ENCODE measurements around the gene CPA4.

Gene CPA4

GRCh38 chr7:130275826-130276297 is 17.1 kb upstream of the CPA4 start:
- DNase-seq = no peak

GRCh38 chr7:130276796-130277762 is 15.9 kb upstream of the CPA4 start:
- DNase-seq = peak in 1 of 5 experiments; percentile 18

GRCh38 chr7:130277763-130278643 is 15.0 kb upstream of the CPA4 start:
- DNase-seq = no peak

- DNase-seq = no peak
Measured at GRCh38 chr7:130278860-130279259, 14.1 kb upstream of the CPA4 start.

- no peak for DNase-seq
Measured at GRCh38 chr7:130279286-130279685, 13.7 kb upstream of the CPA4 start.

GRCh38 chr7:130279906-130280305 is 13.1 kb upstream of the CPA4 start:
- no peak for DNase-seq

- no peak for DNase-seq
Measured at GRCh38 chr7:130281260-130281659, 11.7 kb upstream of the CPA4 start.

- DNase-seq = no peak
Measured at GRCh38 chr7:130286881-130287280, 6.1 kb upstream of the CPA4 start.

- DNase-seq = no peak
Measured at GRCh38 chr7:130288168-130288567, 4.8 kb upstream of the CPA4 start.

- no peak for DNase-seq
Measured at GRCh38 chr7:130288829-130289228, 4.1 kb upstream of the CPA4 start.

- no peak for DNase-seq
Measured at GRCh38 chr7:130289478-130289877, 3.5 kb upstream of the CPA4 start.

GRCh38 chr7:130290745-130291144 is 2.2 kb upstream of the CPA4 start:
- DNase-seq = no peak

GRCh38 chr7:130293521-130293920 is 560 bp downstream of the CPA4 start:
- DNase-seq = no peak

- no peak for DNase-seq
Measured at GRCh38 chr7:130294314-130294713, 1.4 kb downstream of the CPA4 start.

GRCh38 chr7:130296221-130296951 is 3.4 kb downstream of the CPA4 start:
- no peak for DNase-seq

GRCh38 chr7:130297628-130298543 is 4.9 kb downstream of the CPA4 start:
- DNase-seq = no peak

- DNase-seq = no peak
Measured at GRCh38 chr7:130298544-130299326, 5.8 kb downstream of the CPA4 start.

- DNase-seq = no peak
Measured at GRCh38 chr7:130299866-130300265, 6.9 kb downstream of the CPA4 start.

- DNase-seq = no peak
Measured at GRCh38 chr7:130301501-130302020, 8.6 kb downstream of the CPA4 start.

- DNase-seq = no peak
Measured at GRCh38 chr7:130302649-130303048, 9.7 kb downstream of the CPA4 start.

Measured in T-helper 2 cell (primary cell).